GM10266 (cell line): ENCODE data around the gene MAF.

Experiments
- DNase-seq: peaks from one replicate; pipeline ENCODE4 v3.0.0; 2012; ENCODE audit errors: extremely low spot score
- TF ChIP-seq, protein P1 (sequence below): IDR thresholded peaks from 2 replicates; pipeline ENCODE4 v1.5.1; 2012; ENCODE audit warnings: mild to moderate bottlenecking, low read depth; ENCODE audit not compliant: control insufficient read depth, insufficient read depth; ENCODE audit errors: missing control alignments

Gene MAF

DNA sequence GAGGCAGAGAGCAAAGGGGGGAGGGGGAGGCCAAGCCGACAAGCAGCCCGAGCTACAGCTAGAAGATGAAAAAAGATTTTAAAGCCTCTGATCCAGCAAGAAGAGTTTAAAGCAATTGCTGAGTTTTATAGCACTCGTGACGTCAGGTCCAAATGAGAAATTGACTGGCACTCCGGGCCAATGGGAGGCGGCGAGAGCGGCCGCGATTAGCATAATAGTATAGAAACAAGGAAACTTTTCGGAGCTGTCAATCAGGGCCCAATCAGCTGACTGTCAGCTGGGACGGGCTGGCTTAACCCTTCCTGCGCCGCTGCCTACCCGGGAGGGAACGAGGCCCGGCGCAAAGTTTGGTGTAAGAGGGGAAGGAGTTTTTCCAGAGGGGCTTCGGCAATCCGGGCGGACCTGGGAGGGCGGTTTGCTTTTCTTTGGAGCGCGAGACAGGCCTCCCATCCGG is at the start of gene MAF:
Gene MAF, minus strand, starts transcription at position 100 of the 454 bp plus-strand sequence. CDS start 835 bp downstream, outside the sequence.
- no peak for DNase-seq
- TF ChIP-seq, protein P1, sequence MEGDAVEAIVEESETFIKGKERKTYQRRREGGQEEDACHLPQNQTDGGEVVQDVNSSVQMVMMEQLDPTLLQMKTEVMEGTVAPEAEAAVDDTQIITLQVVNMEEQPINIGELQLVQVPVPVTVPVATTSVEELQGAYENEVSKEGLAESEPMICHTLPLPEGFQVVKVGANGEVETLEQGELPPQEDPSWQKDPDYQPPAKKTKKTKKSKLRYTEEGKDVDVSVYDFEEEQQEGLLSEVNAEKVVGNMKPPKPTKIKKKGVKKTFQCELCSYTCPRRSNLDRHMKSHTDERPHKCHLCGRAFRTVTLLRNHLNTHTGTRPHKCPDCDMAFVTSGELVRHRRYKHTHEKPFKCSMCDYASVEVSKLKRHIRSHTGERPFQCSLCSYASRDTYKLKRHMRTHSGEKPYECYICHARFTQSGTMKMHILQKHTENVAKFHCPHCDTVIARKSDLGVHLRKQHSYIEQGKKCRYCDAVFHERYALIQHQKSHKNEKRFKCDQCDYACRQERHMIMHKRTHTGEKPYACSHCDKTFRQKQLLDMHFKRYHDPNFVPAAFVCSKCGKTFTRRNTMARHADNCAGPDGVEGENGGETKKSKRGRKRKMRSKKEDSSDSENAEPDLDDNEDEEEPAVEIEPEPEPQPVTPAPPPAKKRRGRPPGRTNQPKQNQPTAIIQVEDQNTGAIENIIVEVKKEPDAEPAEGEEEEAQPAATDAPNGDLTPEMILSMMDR, result no peak

DNA sequence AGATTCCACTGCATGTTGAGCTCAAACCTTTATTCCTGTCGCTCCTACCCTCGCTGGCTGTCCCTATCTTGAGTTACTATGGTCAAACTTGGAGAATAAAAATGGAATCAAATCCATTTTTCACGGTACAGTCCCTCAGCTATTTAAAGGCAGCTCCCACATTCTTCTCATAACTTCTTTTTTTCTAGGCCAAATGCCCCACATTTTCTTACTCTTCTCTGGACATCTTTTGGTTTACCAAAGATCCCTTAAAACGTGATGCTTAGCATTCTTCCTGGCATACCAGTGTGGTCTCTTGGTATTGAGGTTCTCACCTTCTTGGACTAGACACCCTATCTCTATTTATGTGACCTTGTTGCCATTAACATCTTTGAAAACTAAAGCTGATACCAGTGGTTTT is 48.3 kb upstream of the MAF start:
- DNase-seq, result no peak
- TF ChIP-seq, protein P1, result no peak

DNA sequence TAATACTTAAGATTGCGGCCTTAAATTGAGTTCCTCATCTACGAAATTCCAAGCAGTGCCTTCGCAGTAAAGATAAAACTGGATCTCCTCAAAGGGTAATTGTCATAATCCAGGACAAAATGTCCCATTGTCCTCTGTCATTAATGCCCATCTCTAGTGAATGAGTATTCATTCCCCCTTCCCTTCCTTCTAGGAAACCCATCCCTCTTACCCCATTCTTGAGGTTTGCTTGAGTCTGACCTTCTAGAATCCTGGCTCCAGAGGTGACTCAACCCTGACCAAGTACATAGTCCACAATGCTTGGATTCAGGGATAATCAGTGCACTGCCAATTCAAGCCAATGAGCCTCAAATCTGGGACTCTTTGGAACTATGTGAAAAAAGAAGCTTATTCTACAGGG is 47.0 kb upstream of the MAF start:
- no peak for DNase-seq
- TF ChIP-seq, protein P1, result no peak

DNA sequence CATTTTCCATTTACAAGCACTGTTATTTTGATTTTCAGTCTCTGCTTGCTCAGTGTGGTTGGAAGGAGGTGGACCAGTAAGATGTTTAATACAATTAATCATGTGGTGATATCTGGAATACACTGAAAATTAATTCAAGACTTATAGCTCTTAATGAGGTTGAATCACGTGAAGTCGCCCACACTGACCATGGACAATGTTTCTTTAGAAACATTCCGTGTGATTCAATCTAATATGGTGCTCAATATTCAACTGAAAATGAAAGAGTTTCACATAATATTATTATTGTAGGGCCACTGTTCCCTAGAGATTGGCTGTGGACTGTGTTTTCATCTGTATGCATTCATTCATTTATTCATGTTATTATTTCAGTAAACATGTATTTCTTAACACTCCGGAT is 45.2 kb upstream of the MAF start:
- DNase-seq, result no peak
- TF ChIP-seq, protein P1, result no peak

DNA sequence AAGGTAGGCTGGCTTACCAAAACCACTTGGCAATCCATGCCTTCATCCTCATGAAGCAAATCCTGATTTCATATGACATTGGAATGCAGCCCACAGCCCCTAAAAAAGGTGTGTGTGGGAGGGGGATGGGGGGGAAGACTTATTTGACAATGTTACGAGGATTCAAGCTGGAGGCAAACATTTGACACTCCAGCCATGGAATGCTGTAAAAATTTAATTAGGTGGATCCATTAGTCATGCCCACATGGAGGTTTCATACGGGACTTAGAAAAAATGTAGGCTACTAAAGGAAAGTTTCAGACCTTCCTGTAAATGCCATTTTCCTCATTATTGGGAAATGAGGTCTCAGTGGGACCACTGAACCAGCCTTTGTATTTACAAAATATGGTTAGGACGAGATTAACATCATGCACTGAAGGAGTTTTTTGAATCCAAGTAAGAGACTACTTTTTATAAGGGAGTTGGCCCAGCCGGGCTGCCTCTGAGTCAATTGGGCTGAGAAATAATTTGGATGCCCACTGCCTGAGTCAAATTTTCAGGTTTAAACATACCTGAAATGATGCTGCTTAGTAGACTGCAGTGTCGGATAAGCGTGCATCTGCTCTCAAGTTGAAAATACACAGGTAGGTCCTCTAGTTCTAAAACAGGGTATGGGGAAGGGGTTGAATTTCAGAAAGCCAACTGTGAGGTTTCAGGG is 44.6 kb upstream of the MAF start:
- DNase-seq, result no peak

DNA sequence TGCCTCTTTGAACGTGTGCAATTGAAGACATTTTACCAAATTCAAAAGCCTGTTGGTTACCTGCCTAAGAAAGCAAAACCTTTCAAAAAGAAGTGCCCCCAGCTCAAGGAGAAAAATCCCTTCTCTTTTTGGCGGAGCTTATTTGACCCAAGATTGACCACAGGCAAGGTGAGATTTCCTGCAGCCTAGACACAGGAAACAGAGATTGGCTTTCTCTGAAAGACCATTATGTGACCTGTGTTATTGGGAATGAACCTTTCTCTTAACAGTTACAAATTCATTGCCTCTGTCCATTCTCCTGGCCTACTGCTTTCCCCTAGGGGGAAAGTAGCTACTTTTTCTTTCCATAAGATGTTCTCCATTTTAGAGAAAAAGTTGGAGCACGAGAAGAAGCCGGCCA is 42.1 kb upstream of the MAF start:
- TF ChIP-seq, protein P1, result no peak

More for the DNA sequence above, 44.6 kb upstream of the MAF start:
- TF ChIP-seq, protein P1, result no peak

More for the DNA sequence above, 42.1 kb upstream of the MAF start:
- DNase-seq, result no peak
